ENCODE measurements around the gene LRP3. TPM values are rescaled to one million over a fixed set of nuclear protein-coding genes. Genes with fewer than 3 reads are reported as not detected.

Gene LRP3
- total and polyA plus RNA-seq, 2 donors (not counting 1 experiment from before 2014, with no cell fraction given) = 0.10 TPM; not detected in 1

- Mint-ChIP-seq H3K9me3 (ENCODE audit: insufficient read depth) (no peaks in the 10 kb centered on the region), H3K4me1 (no peaks in the 10 kb centered on the region), H3K4me3 (no peak overlapping the region), H3K27me3 (peaks cover under 1% of the 10 kb centered on the region), H3K27ac (no peak overlapping the region)
- ChIA-PET POLR2A (no interaction called here), CTCF (no interaction called here)
- H4K20me1 ChIP-seq (ENCODE audit: control insufficient read depth, insufficient read depth, low read length, poor library complexity, severe bottlenecking) = no peaks in the 10 kb centered on the region
- 100% methylated on average over 1 of the region's 1 CpG for WGBS (ENCODE audit: insufficient coverage)
- DNase-seq = no peak
- peaks cover 0 to 13% (median 7%) of the 10 kb centered on the region in 3 donors for H3K9me3 ChIP-seq (ENCODE audit: control extremely low read depth in 1 of 3, control insufficient read depth in 2 of 3, insufficient read depth in 1 of 3, low read length in 2 of 3)
- no peak overlapping the region for H3K9ac ChIP-seq (ENCODE audit: low read length)
- no peaks in the 10 kb centered on the region for H3K79me2 ChIP-seq (ENCODE audit: control insufficient read depth, insufficient read depth, low read length)
- ATAC-seq (ENCODE audit: low read depth) = no peak
- no peaks in the 10 kb centered on the region for H3K27me3 ChIP-seq (replicated peaks in 1 of 4; ENCODE audit: control extremely low read depth in 1 of 4, control insufficient read depth in 3 of 4, insufficient read depth in 4 of 4, low read length in 3 of 4)
- no peak overlapping the region for H3K27ac ChIP-seq (ENCODE audit: low read length in 2 of 2)
- no peak overlapping the region for H3K4me3 ChIP-seq (ENCODE audit: control extremely low read depth in 1 of 5, extremely low read depth in 1 of 5, insufficient read depth in 1 of 5, low read depth in 2 of 5, low read length in 4 of 5)
- TF ChIP-seq EZH2 (IDR thresholded peaks at IDR 0.05; ENCODE audit: borderline replicate concordance, insufficient read depth, low read depth, low read length, poor library complexity, severe bottlenecking) = no peak
- TF ChIP-seq, protein P1, sequence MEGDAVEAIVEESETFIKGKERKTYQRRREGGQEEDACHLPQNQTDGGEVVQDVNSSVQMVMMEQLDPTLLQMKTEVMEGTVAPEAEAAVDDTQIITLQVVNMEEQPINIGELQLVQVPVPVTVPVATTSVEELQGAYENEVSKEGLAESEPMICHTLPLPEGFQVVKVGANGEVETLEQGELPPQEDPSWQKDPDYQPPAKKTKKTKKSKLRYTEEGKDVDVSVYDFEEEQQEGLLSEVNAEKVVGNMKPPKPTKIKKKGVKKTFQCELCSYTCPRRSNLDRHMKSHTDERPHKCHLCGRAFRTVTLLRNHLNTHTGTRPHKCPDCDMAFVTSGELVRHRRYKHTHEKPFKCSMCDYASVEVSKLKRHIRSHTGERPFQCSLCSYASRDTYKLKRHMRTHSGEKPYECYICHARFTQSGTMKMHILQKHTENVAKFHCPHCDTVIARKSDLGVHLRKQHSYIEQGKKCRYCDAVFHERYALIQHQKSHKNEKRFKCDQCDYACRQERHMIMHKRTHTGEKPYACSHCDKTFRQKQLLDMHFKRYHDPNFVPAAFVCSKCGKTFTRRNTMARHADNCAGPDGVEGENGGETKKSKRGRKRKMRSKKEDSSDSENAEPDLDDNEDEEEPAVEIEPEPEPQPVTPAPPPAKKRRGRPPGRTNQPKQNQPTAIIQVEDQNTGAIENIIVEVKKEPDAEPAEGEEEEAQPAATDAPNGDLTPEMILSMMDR (IDR thresholded peaks at IDR 0.05) = no peak
- H3K4me2 ChIP-seq (replicated peaks; ENCODE audit: low read depth, low read length, poor library complexity, severe bottlenecking) = no peak overlapping the region
- intact Hi-C loops (cut with micrococcal nuclease) = no loop called here
- no peaks in the 10 kb centered on the region for H3K4me1 ChIP-seq (ENCODE audit: control insufficient read depth in 2 of 2, insufficient read depth in 2 of 2, low read length in 2 of 2)
- H2AFZ ChIP-seq (ENCODE audit: insufficient read depth, low read depth, low read length, poor library complexity, severe bottlenecking) = no peak overlapping the region
- no peaks in the 10 kb centered on the region for H3K36me3 ChIP-seq (replicated peaks in 1 of 2; ENCODE audit: control extremely low read depth in 1 of 2, control insufficient read depth in 1 of 2, extremely low read depth in 1 of 2, insufficient read depth in 2 of 2, low read length in 1 of 2)
These were observed 56.4 kb downstream of the LRP3 start for GRCh38 chr19:33250500-33250899.

DNA sequence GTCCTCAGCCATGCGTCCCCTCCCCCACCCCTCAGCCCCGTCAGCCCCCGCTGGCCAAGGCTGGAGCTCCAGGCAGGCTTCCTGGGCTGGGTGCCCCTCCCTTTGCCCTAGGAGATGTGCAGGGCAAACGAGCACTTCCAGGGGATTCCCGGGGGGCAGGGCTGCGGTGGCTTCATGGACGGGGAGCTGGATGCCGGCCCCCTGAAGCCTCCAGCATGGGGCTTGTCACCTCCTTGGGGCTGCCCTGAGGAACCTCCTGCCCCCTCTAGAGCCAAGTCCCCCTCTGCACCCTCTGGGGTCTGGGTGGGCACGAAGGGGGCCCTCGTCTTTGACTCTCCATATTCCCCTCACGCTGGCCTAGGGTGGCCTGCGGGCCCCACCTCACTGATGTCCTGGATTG is 56.9 kb downstream of the LRP3 start:
- CTCF ChIA-PET = no interaction called here
- H3K4me1 ChIP-seq (ENCODE audit: control insufficient read depth in 2 of 2, insufficient read depth in 2 of 2, low read length in 2 of 2) = no peaks in the 10 kb centered on the region
- no peak overlapping the region for H3K9ac ChIP-seq (ENCODE audit: low read length)
- Mint-ChIP-seq H3K4me1 (no peaks in the 10 kb centered on the region), H3K4me3 (no peak overlapping the region), H3K27ac (no peak overlapping the region), H3K9me3 (ENCODE audit: insufficient read depth) (no peaks in the 10 kb centered on the region), H3K27me3 (peaks cover 5% of the 10 kb centered on the region)
- H3K36me3 ChIP-seq (replicated peaks in 1 of 2; ENCODE audit: control extremely low read depth in 1 of 2, control insufficient read depth in 1 of 2, extremely low read depth in 1 of 2, insufficient read depth in 2 of 2, low read length in 1 of 2) = no peaks in the 10 kb centered on the region
- TF ChIP-seq EZH2 (IDR thresholded peaks at IDR 0.05; ENCODE audit: borderline replicate concordance, insufficient read depth, low read depth, low read length, poor library complexity, severe bottlenecking) = no peak
- TF ChIP-seq, protein P1 (IDR thresholded peaks at IDR 0.05) = no peak
- DNase-seq (no peak), ATAC-seq (ENCODE audit: low read depth) (no peak)
- H3K27ac ChIP-seq (ENCODE audit: low read length in 2 of 2) = no peak overlapping the region
- H3K4me2 ChIP-seq (replicated peaks; ENCODE audit: low read depth, low read length, poor library complexity, severe bottlenecking) = no peak overlapping the region
- POLR2A ChIA-PET = no interaction called here
- H3K9me3 ChIP-seq (ENCODE audit: control extremely low read depth in 1 of 3, control insufficient read depth in 2 of 3, insufficient read depth in 1 of 3, low read length in 2 of 3) = peaks cover 0 to 8% (median 1%) of the 10 kb centered on the region in 3 donors
- 85% methylated on average over 8 of the region's 12 CpGs for WGBS (ENCODE audit: insufficient coverage)
- H3K79me2 ChIP-seq (ENCODE audit: control insufficient read depth, insufficient read depth, low read length) = no peaks in the 10 kb centered on the region
- no peak overlapping the region for H3K4me3 ChIP-seq (ENCODE audit: control extremely low read depth in 1 of 5, extremely low read depth in 1 of 5, insufficient read depth in 1 of 5, low read depth in 2 of 5, low read length in 4 of 5)
- no peak overlapping the region for H2AFZ ChIP-seq (ENCODE audit: insufficient read depth, low read depth, low read length, poor library complexity, severe bottlenecking)
- intact Hi-C loops (cut with micrococcal nuclease) = no loop called here
- H3K27me3 ChIP-seq (replicated peaks in 1 of 4; ENCODE audit: control extremely low read depth in 1 of 4, control insufficient read depth in 3 of 4, insufficient read depth in 4 of 4, low read length in 3 of 4) = no peaks in the 10 kb centered on the region
- H4K20me1 ChIP-seq (ENCODE audit: control insufficient read depth, insufficient read depth, low read length, poor library complexity, severe bottlenecking) = no peaks in the 10 kb centered on the region

All from B cell (primary cell).